C4-2B (cell line): Measurements from ENCODE around the gene PDGFB.

Source experiments
- H3K27ac ChIP-seq: fragments of 450-650 bp; 2 replicates; pipeline ENCODE4 v1.5.1; 2017
- CTCF ChIP-seq: fragments of 450-650 bp; conservative IDR thresholded peaks from 2 replicates; pipeline ENCODE4 v1.5.1; 2017; ENCODE audit warnings: mild to moderate bottlenecking
- ZFX ChIP-seq: fragments of 450-650 bp; IDR thresholded peaks from 2 replicates; pipeline ENCODE4 v1.6.1; 2017

The PDGFB gene

GRCh38 chr22:39275814-39276439 lies 31.1 kb upstream of the PDGFB start:
- H3K27ac ChIP-seq: no peak overlapping the region
- TF ChIP-seq CTCF (no peak), ZFX (no peak)

- TF ChIP-seq ZFX: no peak
- TF ChIP-seq CTCF: no peak
- H3K27ac ChIP-seq: no peak overlapping the region
Measured at GRCh38 chr22:39273950-39274887, 29.4 kb upstream of the PDGFB start.

DNA sequence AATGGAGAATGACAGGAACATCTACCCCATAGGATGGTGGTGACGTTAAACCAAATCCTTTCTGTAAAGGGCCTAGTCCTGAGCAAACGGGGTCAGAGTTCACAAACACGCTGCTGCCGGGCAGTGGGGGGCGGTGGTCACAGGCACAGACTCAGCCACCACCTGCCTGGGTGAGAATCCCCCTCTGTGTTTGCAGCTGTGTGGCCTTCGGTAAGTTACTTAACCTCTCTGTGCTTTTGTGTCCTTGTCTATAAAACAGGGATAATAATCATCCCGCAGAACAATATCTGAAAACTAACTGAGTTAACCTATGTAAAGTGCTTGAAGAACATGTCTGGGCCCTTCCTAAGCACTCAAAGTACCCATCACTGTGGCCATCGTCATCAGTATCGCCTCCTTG lies 26.0 kb upstream of the PDGFB start:
- no peak overlapping the region for H3K27ac ChIP-seq
- TF ChIP-seq CTCF (no peak), ZFX (no peak)

DNA sequence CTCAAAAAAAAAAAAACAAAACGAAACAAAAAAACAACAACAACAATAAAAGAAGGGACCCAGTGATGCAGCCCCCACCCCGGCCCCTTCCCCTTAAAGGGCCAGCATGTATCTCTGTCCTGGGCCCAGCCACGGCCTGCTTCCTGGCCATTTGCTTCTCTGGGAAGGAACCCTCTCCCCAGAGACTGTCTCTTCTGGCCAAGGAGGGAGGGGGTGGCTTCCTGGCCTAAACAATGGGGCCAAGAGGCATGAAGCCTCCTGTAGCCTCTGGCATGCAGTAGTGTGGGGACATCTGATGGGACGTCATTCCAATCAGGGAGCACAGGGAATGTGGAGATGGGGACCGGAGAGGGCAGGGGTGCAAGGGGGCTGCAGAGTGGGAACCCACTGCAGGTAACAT lies 25.5 kb upstream of the PDGFB start:
- TF ChIP-seq ZFX (no peak), CTCF (no peak)
- H3K27ac ChIP-seq: no peak overlapping the region

DNA sequence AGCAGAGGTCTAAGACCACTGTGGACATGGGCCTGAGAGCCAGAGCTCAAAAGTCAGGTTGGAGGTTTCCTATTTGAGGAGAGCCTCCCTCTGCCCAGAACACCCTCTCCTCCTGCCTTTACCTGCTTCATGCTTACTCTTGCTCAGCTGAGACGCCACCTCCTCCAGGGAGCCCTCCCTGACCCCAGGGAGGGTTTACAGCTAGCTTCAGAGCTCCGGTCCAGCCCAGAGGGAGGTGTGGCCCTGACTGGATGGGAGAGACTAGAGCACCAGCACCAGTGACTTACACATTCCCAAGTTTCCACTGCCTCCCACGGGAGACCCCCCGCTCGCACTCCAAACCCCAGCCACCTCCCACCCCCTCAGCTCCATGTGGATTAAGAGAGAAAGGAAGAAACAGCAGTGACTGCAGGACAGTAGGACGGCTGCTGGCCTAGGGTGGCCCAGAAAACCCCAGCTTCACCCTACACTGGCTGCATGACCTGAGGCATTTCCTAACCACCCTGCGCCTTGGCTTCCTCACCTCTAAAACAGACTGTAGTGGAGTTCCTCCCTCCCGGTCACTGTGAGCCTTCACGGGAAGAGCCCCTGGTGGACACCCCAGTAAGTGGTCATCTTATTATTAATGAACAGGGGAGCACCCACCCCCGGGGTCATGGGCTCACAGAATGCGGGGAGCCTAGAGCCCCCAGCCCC lies 24.5 kb upstream of the PDGFB start:
- no peak overlapping the region for H3K27ac ChIP-seq
- TF ChIP-seq ZFX: no peak
- no peak for TF ChIP-seq CTCF

DNA sequence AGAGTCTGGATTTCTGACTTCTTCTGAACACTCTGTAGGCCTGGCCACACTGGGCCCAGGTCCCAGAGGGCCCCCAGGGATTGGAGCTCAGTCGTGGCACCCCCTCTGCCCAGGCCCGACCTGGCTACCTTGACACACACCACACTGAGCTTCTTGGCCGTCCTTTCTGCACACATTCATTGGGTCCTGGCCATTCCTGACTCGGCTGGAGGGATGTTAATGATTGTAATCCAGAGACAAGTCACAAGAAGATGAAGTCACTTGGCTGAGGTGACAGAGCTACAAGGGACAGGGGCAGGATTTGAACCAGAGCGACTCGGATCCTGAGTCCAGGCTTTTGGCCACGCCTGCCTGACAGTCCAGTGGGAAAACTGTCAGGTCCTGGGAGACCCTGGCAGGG lies 23.9 kb upstream of the PDGFB start:
- TF ChIP-seq ZFX (no peak), CTCF (no peak)
- H3K27ac ChIP-seq: no peak overlapping the region

DNA sequence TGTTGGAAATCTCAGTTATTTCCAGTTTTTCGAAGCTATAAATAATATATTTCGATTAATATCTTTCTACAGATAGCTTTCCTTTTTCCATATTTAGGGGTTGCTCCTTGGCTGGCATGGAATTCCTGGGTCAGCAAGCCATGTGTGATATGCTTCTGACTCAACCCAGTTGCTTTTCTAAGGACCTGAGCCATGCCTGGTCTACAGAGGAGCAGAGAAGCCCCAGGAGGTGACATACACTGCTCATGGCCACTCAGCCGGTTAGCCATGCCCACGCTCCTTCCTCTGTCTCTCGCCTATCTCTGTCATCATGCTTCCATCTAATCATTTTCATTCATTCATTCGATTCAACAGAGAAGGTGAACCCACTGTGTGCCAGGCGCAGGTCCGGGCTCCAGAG lies 23.2 kb upstream of the PDGFB start:
- H3K27ac ChIP-seq: no peak overlapping the region
- TF ChIP-seq CTCF (no peak), ZFX (no peak)
